GM21576 (cell line): Measurements from ENCODE around the gene DUSP14.
A peak's percentile ranks its signal among the peaks of the same experiment; 100 is the strongest.
"Not testable (repeated sequence)": the region's sequence is repeated elsewhere in the genome, so short reads cannot be mapped to it uniquely, and the experiment has no call there.

Experiments
- ATAC-seq: cut with Tn5 transposase; IDR thresholded peaks from one replicate; pipeline ENCODE4 v1.9.1; 2021; ENCODE audit warnings: mild to moderate bottlenecking, moderate library complexity; ENCODE audit not compliant: unreplicated experiment

DUSP14 gene

GRCh38 chr17:37483311-37484039 is 6.2 kb upstream of the DUSP14 start:
- no peak for ATAC-seq

GRCh38 chr17:37485938-37486570 is 3.6 kb upstream of the DUSP14 start:
- ATAC-seq, result no peak

- no peak for ATAC-seq
These were observed 1.6 kb upstream of the DUSP14 start for GRCh38 chr17:37488009-37488604.

GRCh38 chr17:37488607-37489196 is 989 bp upstream of the DUSP14 start:
- ATAC-seq, result no peak

- ATAC-seq, result peak; percentile 38
These were observed 414 bp downstream of the DUSP14 start for GRCh38 chr17:37490022-37490587.

GRCh38 chr17:37490638-37491614 is 1.2 kb downstream of the DUSP14 start:
- no peak for ATAC-seq

GRCh38 chr17:37492167-37492566 is 2.5 kb downstream of the DUSP14 start:
- no peak for ATAC-seq

- ATAC-seq, result no peak
These were observed 3.7 kb downstream of the DUSP14 start for GRCh38 chr17:37493249-37494027.

- ATAC-seq, result no peak
These were observed 4.7 kb downstream of the DUSP14 start for GRCh38 chr17:37494401-37494831.

GRCh38 chr17:37494971-37495370 is 5.3 kb downstream of the DUSP14 start:
- no peak for ATAC-seq

GRCh38 chr17:37500378-37500777 is 10.7 kb downstream of the DUSP14 start:
- no peak for ATAC-seq

- ATAC-seq, result no peak
These were observed 12.6 kb downstream of the DUSP14 start for GRCh38 chr17:37502009-37502936.

- no peak for ATAC-seq
These were observed 13.5 kb downstream of the DUSP14 start for GRCh38 chr17:37503148-37503547.

GRCh38 chr17:37505333-37505732 is 15.6 kb downstream of the DUSP14 start:
- no peak for ATAC-seq

GRCh38 chr17:37506678-37507077 is 17.0 kb downstream of the DUSP14 start:
- ATAC-seq, result no peak

- no peak for ATAC-seq
These were observed 17.4 kb downstream of the DUSP14 start for GRCh38 chr17:37507111-37507510.

- no peak for ATAC-seq
These were observed 20.4 kb downstream of the DUSP14 start for GRCh38 chr17:37510056-37510455.

- not testable (repeated sequence) for ATAC-seq
These were observed 22.0 kb downstream of the DUSP14 start for GRCh38 chr17:37511642-37512041.
